Lower leg skin (tissue), 3 donors: Measurements from ENCODE around the gene CYTH1.

Experiments
- POLR2A ChIP-seq, 2 donors: fragments of 450-650 bp; IDR thresholded peaks; one replicate each; pipeline ENCODE4 v1.6.1; 2016 to 2017; ENCODE audit warnings: antibody characterized with exemption in 2 of 2, mild to moderate bottlenecking in 1 of 2, moderate library complexity in 1 of 2
- TF ChIP-seq, protein P1 (sequence below), 3 donors: fragments of 450-650 bp; IDR thresholded peaks; one replicate each; pipeline ENCODE4 v1.5.1; 2016; ENCODE audit warnings: antibody characterized with exemption in 3 of 3, mild to moderate bottlenecking in 3 of 3, moderate library complexity in 2 of 3

GRCh38 chr17:78697122-78697521 is 85.0 kb downstream of the CYTH1 start:
- TF ChIP-seq, protein P1, sequence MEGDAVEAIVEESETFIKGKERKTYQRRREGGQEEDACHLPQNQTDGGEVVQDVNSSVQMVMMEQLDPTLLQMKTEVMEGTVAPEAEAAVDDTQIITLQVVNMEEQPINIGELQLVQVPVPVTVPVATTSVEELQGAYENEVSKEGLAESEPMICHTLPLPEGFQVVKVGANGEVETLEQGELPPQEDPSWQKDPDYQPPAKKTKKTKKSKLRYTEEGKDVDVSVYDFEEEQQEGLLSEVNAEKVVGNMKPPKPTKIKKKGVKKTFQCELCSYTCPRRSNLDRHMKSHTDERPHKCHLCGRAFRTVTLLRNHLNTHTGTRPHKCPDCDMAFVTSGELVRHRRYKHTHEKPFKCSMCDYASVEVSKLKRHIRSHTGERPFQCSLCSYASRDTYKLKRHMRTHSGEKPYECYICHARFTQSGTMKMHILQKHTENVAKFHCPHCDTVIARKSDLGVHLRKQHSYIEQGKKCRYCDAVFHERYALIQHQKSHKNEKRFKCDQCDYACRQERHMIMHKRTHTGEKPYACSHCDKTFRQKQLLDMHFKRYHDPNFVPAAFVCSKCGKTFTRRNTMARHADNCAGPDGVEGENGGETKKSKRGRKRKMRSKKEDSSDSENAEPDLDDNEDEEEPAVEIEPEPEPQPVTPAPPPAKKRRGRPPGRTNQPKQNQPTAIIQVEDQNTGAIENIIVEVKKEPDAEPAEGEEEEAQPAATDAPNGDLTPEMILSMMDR (IDR thresholded peaks at IDR 0.05) = no peak
- no peak for TF ChIP-seq POLR2A (IDR thresholded peaks at IDR 0.05)
